ENCODE data around the gene PLEKHF1.

Gene PLEKHF1

GRCh38 chr19:29697523-29698261, 32.4 kb downstream of the PLEKHF1 start:
- Histone ChIP-seq H2BK15ac (replicated peaks; ENCODE audit: low read depth) (no peak overlapping the region), H2BK120ac (ENCODE audit: low read depth, low read length) (no peak overlapping the region), H3K4ac (ENCODE audit: low read depth, low read length) (no peak overlapping the region), H3K27ac (ENCODE audit: low read depth, low read length) (no peak overlapping the region), H3K79me1 (ENCODE audit: low read length) (no peaks in the 10 kb centered on the region), H3K4me2 (ENCODE audit: low read length) (no peak overlapping the region), H2AK5ac (ENCODE audit: low read length) (no peak overlapping the region), H2BK5ac (ENCODE audit: low read length) (no peak overlapping the region), H3K36me3 (ENCODE audit: control insufficient read depth, insufficient read depth, low read length) (no peaks in the 10 kb centered on the region), H3K4me1 (ENCODE audit: control insufficient read depth, low read depth, low read length) (no peaks in the 10 kb centered on the region), H3K18ac (ENCODE audit: low read length) (no peak overlapping the region), H3K9ac (ENCODE audit: low read length) (no peak overlapping the region), H3K79me2 (ENCODE audit: control insufficient read depth, insufficient read depth, low read length) (no peaks in the 10 kb centered on the region), H4K8ac (ENCODE audit: low read depth, low read length) (no peak overlapping the region), H3K23ac (ENCODE audit: low read length) (no peak overlapping the region), H4K5ac (ENCODE audit: low read length) (no peak overlapping the region), H3K27me3 (ENCODE audit: insufficient read depth, low read length, poor library complexity) (no peaks in the 10 kb centered on the region), H3K56ac (ENCODE audit: low read length) (no peak overlapping the region), H3K4me3 (ENCODE audit: low read length) (no peak overlapping the region)
- no CpG with 5 or more reads among the region's 10 CpGs for WGBS (ENCODE audit: extremely low coverage, insufficient coverage, low lambda C conversion rate)
- DNase-seq: no peak

DNA sequence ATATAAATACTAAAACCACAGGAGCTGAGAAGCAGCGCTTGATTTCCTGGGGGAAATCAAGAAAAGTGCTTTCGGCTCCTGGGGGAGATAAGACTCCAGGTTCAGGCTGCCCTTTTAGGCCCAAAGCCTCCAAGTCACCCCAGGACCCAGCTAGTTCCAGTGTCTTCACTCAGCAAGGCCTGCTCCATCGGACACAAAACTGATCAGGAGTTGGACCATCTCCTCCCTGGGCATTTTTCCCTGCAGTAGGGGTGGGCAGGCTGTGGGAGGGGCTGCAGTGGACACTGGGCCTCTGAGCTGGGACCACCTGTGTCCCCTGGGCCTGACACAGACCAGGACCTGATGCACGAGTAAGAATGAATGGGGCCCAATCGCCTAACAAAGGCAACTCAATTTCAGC, 34.6 kb downstream of the PLEKHF1 start:
- no peaks in the 10 kb centered on the region for H3K4me1 ChIP-seq (ENCODE audit: control insufficient read depth, low read depth, low read length)
- H3K4ac ChIP-seq (ENCODE audit: low read depth, low read length): no peak overlapping the region
- H3K79me1 ChIP-seq (ENCODE audit: low read length): no peaks in the 10 kb centered on the region
- WGBS (ENCODE audit: extremely low coverage, insufficient coverage, low lambda C conversion rate): no CpG with 5 or more reads among the region's 5 CpGs
- H2BK15ac ChIP-seq (replicated peaks; ENCODE audit: low read depth): no peak overlapping the region
- H3K9ac ChIP-seq (ENCODE audit: low read length): no peak overlapping the region
- no peak overlapping the region for H3K18ac ChIP-seq (ENCODE audit: low read length)
- H2BK5ac ChIP-seq (ENCODE audit: low read length): no peak overlapping the region
- H2AK5ac ChIP-seq (ENCODE audit: low read length): no peak overlapping the region
- no peak overlapping the region for H4K8ac ChIP-seq (ENCODE audit: low read depth, low read length)
- H3K23ac ChIP-seq (ENCODE audit: low read length): no peak overlapping the region
- no peaks in the 10 kb centered on the region for H3K36me3 ChIP-seq (ENCODE audit: control insufficient read depth, insufficient read depth, low read length)
- H2BK120ac ChIP-seq (ENCODE audit: low read depth, low read length): no peak overlapping the region
- H3K4me3 ChIP-seq (ENCODE audit: low read length): no peak overlapping the region
- no peaks in the 10 kb centered on the region for H3K79me2 ChIP-seq (ENCODE audit: control insufficient read depth, insufficient read depth, low read length)
- H3K27me3 ChIP-seq (ENCODE audit: insufficient read depth, low read length, poor library complexity): no peaks in the 10 kb centered on the region
- no peak overlapping the region for H4K5ac ChIP-seq (ENCODE audit: low read length)
- no peak overlapping the region for H3K27ac ChIP-seq (ENCODE audit: low read depth, low read length)
- H3K56ac ChIP-seq (ENCODE audit: low read length): no peak overlapping the region
- DNase-seq: no peak
- no peak overlapping the region for H3K4me2 ChIP-seq (ENCODE audit: low read length)

GRCh38 chr19:29700498-29700897, 35.2 kb downstream of the PLEKHF1 start:
- H3K79me1 ChIP-seq (ENCODE audit: low read length): no peaks in the 10 kb centered on the region
- DNase-seq: no peak
- no peak overlapping the region for H3K23ac ChIP-seq (ENCODE audit: low read length)
- H4K8ac ChIP-seq (ENCODE audit: low read depth, low read length): no peak overlapping the region
- no peaks in the 10 kb centered on the region for H3K4me1 ChIP-seq (ENCODE audit: control insufficient read depth, low read depth, low read length)
- no peak overlapping the region for H3K4me2 ChIP-seq (ENCODE audit: low read length)
- H4K5ac ChIP-seq (ENCODE audit: low read length): no peak overlapping the region
- H2BK15ac ChIP-seq (replicated peaks; ENCODE audit: low read depth): no peak overlapping the region
- no peak overlapping the region for H3K56ac ChIP-seq (ENCODE audit: low read length)
- peaks cover 2% of the 10 kb centered on the region for H3K36me3 ChIP-seq (ENCODE audit: control insufficient read depth, insufficient read depth, low read length)
- H3K27me3 ChIP-seq (ENCODE audit: insufficient read depth, low read length, poor library complexity): no peaks in the 10 kb centered on the region
- no peak overlapping the region for H2BK120ac ChIP-seq (ENCODE audit: low read depth, low read length)
- H3K79me2 ChIP-seq (ENCODE audit: control insufficient read depth, insufficient read depth, low read length): no peaks in the 10 kb centered on the region
- H3K18ac ChIP-seq (ENCODE audit: low read length): no peak overlapping the region
- WGBS (ENCODE audit: extremely low coverage, insufficient coverage, low lambda C conversion rate): no CpG with 5 or more reads among the region's 6 CpGs
- no peak overlapping the region for H3K4me3 ChIP-seq (ENCODE audit: low read length)
- H3K9ac ChIP-seq (ENCODE audit: low read length): no peak overlapping the region
- H3K27ac ChIP-seq (ENCODE audit: low read depth, low read length): no peak overlapping the region
- no peak overlapping the region for H3K4ac ChIP-seq (ENCODE audit: low read depth, low read length)
- no peak overlapping the region for H2BK5ac ChIP-seq (ENCODE audit: low read length)
- H2AK5ac ChIP-seq (ENCODE audit: low read length): no peak overlapping the region

- Histone ChIP-seq H2BK5ac (ENCODE audit: low read length) (no peak overlapping the region), H3K56ac (ENCODE audit: low read length) (no peak overlapping the region), H3K79me1 (ENCODE audit: low read length) (no peaks in the 10 kb centered on the region), H3K4me3 (ENCODE audit: low read length) (no peak overlapping the region), H3K79me2 (ENCODE audit: control insufficient read depth, insufficient read depth, low read length) (no peaks in the 10 kb centered on the region), H2BK120ac (ENCODE audit: low read depth, low read length) (no peak overlapping the region), H3K23ac (ENCODE audit: low read length) (no peak overlapping the region), H4K5ac (ENCODE audit: low read length) (no peak overlapping the region), H3K27ac (ENCODE audit: low read depth, low read length) (no peak overlapping the region), H3K18ac (ENCODE audit: low read length) (no peak overlapping the region), H4K8ac (ENCODE audit: low read depth, low read length) (no peak overlapping the region), H2AK5ac (ENCODE audit: low read length) (no peak overlapping the region), H3K27me3 (ENCODE audit: insufficient read depth, low read length, poor library complexity) (no peaks in the 10 kb centered on the region), H3K9ac (ENCODE audit: low read length) (no peak overlapping the region), H3K4me2 (ENCODE audit: low read length) (no peak overlapping the region), H2BK15ac (replicated peaks; ENCODE audit: low read depth) (no peak overlapping the region), H3K4me1 (ENCODE audit: control insufficient read depth, low read depth, low read length) (no peaks in the 10 kb centered on the region), H3K36me3 (ENCODE audit: control insufficient read depth, insufficient read depth, low read length) (peaks cover 2% of the 10 kb centered on the region), H3K4ac (ENCODE audit: low read depth, low read length) (no peak overlapping the region)
- no peak for DNase-seq
- no CpG with 5 or more reads among the region's 30 CpGs for WGBS (ENCODE audit: extremely low coverage, insufficient coverage, low lambda C conversion rate)
These were observed 37.1 kb downstream of the PLEKHF1 start for GRCh38 chr19:29702161-29702962.

GRCh38 chr19:29702963-29703320, 37.7 kb downstream of the PLEKHF1 start:
- no peak overlapping the region for H3K9ac ChIP-seq (ENCODE audit: low read length)
- H2BK120ac ChIP-seq (ENCODE audit: low read depth, low read length): no peak overlapping the region
- no peak overlapping the region for H3K4ac ChIP-seq (ENCODE audit: low read depth, low read length)
- WGBS (ENCODE audit: extremely low coverage, insufficient coverage, low lambda C conversion rate): no CpG with 5 or more reads among the region's 9 CpGs
- H2BK5ac ChIP-seq (ENCODE audit: low read length): no peak overlapping the region
- H3K4me1 ChIP-seq (ENCODE audit: control insufficient read depth, low read depth, low read length): no peaks in the 10 kb centered on the region
- no peak overlapping the region for H4K5ac ChIP-seq (ENCODE audit: low read length)
- no peak overlapping the region for H2AK5ac ChIP-seq (ENCODE audit: low read length)
- H4K8ac ChIP-seq (ENCODE audit: low read depth, low read length): no peak overlapping the region
- H3K79me2 ChIP-seq (ENCODE audit: control insufficient read depth, insufficient read depth, low read length): no peaks in the 10 kb centered on the region
- H3K4me3 ChIP-seq (ENCODE audit: low read length): no peak overlapping the region
- H3K27ac ChIP-seq (ENCODE audit: low read depth, low read length): no peak overlapping the region
- no peak overlapping the region for H2BK15ac ChIP-seq (replicated peaks; ENCODE audit: low read depth)
- H3K56ac ChIP-seq (ENCODE audit: low read length): no peak overlapping the region
- H3K27me3 ChIP-seq (ENCODE audit: insufficient read depth, low read length, poor library complexity): no peaks in the 10 kb centered on the region
- H3K18ac ChIP-seq (ENCODE audit: low read length): no peak overlapping the region
- DNase-seq: no peak
- no peak overlapping the region for H3K4me2 ChIP-seq (ENCODE audit: low read length)
- no peaks in the 10 kb centered on the region for H3K79me1 ChIP-seq (ENCODE audit: low read length)
- peaks cover 2% of the 10 kb centered on the region for H3K36me3 ChIP-seq (ENCODE audit: control insufficient read depth, insufficient read depth, low read length)
- no peak overlapping the region for H3K23ac ChIP-seq (ENCODE audit: low read length)

Measured in mesendoderm (in vitro differentiated cells).